ENCODE measurements around the gene TUBD1.

Gene TUBD1

GRCh38 chr17:59828478-59828760 is 64.3 kb downstream of the TUBD1 start:
- DNase-seq (ENCODE audit: extremely low read depth, low read depth), result no peak
- TF ChIP-seq, protein P1, sequence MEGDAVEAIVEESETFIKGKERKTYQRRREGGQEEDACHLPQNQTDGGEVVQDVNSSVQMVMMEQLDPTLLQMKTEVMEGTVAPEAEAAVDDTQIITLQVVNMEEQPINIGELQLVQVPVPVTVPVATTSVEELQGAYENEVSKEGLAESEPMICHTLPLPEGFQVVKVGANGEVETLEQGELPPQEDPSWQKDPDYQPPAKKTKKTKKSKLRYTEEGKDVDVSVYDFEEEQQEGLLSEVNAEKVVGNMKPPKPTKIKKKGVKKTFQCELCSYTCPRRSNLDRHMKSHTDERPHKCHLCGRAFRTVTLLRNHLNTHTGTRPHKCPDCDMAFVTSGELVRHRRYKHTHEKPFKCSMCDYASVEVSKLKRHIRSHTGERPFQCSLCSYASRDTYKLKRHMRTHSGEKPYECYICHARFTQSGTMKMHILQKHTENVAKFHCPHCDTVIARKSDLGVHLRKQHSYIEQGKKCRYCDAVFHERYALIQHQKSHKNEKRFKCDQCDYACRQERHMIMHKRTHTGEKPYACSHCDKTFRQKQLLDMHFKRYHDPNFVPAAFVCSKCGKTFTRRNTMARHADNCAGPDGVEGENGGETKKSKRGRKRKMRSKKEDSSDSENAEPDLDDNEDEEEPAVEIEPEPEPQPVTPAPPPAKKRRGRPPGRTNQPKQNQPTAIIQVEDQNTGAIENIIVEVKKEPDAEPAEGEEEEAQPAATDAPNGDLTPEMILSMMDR (IDR thresholded peaks at IDR 0.05; ENCODE audit: low read depth, low read length), result no peak

DNA sequence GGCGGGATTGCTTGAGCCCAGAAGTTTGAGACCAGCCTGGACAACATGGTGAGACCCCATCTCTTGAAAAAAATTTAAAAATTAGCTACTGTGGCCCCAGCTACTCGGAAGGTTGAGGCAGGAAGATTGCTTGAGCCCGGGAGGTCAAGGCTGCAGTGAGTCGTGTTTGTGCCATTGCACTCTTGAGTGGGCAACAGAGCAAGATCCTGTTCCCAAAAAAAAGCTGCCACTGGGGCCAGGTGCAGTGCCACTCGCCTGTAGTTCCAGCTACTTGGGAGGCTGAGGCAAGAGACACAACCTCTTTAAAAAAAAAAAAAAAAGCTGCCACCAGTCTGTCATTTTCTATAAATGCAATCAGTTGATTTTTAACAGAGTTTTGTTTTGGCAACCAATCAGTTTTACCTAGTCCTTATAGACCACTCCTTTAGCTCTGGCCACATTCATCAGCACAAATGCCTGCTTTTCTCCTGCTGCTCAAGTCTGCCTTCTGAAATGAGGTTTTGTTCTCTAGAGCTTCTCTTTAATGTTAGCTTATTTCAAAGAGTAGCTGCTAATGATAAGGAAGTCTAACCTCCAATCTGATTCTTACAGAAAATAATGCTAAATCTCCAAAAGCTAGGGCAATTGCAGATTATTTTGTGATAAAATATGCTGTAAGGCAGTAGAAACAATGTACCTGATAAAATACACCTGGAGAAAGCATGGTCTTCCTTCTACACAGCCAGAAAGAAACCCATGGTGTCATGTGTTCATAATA is 64.8 kb downstream of the TUBD1 start:
- TF ChIP-seq, protein P1 (IDR thresholded peaks at IDR 0.05; ENCODE audit: low read depth, low read length), result no peak
- DNase-seq (ENCODE audit: extremely low read depth, low read depth), result no peak

GRCh38 chr17:59826706-59827453 is 65.9 kb downstream of the TUBD1 start:
- DNase-seq (ENCODE audit: extremely low read depth, low read depth), result no peak
- TF ChIP-seq, protein P1 (IDR thresholded peaks at IDR 0.05; ENCODE audit: low read depth, low read length), result no peak

GRCh38 chr17:59825533-59826322 is 67.0 kb downstream of the TUBD1 start:
- no peak for DNase-seq (ENCODE audit: extremely low read depth, low read depth)
- TF ChIP-seq, protein P1 (IDR thresholded peaks at IDR 0.05; ENCODE audit: low read depth, low read length), result no peak

DNA sequence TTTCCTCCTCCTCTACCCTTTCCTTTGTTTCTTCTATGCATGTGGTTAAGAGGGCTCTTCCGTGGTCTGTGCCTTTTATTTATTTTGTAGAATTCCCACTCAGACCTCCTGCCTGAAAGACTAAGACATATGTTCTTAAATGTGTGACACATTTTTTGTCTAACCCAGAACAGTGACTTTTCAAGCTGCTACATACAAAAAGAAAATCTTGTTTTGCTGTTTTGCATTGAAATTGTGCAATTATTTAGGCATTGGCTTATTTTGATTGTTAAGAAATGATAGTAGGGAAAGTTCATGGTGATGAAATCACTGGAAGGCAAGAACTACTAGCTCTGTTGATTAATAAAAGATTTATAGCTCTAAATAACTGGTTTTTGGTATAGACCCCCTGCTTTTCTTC is 76.8 kb downstream of the TUBD1 start:
- no peak for DNase-seq (ENCODE audit: extremely low read depth, low read depth)
- TF ChIP-seq, protein P1 (IDR thresholded peaks at IDR 0.05; ENCODE audit: low read depth, low read length), result no peak

GRCh38 chr17:59814685-59815084 is 78.1 kb downstream of the TUBD1 start:
- no peak for DNase-seq (ENCODE audit: extremely low read depth, low read depth)

More at GRCh38 chr17:59814685-59815084, 78.1 kb downstream of the TUBD1 start:
- TF ChIP-seq, protein P1 (IDR thresholded peaks at IDR 0.05; ENCODE audit: low read depth, low read length), result no peak

Data from AG09319 (cell line).